NAMALWA (cell line): ENCODE results near the gene OBSCN.
"Not testable (repeated sequence)": the region's sequence is repeated elsewhere in the genome, so short reads cannot be mapped to it uniquely, and the experiment has no call there.

Experiments used
- DNase-seq: peaks from one replicate; pipeline ENCODE4 v3.0.0-alpha.2; 2015; ENCODE audit warnings: low spot score

OBSCN gene

DNA sequence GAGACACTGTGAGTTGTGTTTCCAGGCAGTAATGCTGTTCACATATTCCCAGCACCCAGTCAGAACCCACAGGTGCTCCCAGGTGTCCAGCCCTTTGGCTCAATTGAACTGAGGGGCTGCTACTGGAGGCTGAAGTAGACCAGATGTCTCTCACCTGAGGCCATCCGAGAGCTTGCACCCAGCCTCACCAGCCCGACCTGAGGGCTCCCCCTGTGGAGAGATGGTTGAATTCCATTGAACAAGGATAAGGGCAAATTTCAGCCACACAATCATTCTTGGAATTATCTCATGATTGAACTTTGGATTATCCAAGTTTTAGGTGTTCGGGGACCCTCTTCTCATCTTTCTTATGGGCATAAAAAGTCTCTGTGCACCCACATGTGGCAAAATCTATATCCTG, 52.1 kb downstream of the OBSCN start:
- no peak for DNase-seq

DNA sequence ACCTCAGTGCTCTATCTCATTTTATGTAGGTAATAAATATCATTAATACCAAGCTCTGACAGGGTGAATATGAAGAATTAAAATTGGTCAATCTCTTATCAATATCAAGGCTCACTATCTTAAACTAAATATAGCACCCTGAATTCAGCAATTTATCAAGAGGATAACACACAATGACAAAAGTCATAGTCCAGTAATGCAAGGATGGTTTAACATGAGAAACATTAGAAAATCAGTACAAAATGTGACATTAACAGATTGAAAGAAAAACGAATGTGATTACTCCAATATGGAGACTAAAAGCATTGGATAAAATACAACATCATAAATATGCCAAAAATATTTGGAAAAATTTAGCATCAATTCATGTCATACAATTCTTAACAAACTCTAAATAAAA, 53.9 kb downstream of the OBSCN start:
- no peak for DNase-seq

DNA sequence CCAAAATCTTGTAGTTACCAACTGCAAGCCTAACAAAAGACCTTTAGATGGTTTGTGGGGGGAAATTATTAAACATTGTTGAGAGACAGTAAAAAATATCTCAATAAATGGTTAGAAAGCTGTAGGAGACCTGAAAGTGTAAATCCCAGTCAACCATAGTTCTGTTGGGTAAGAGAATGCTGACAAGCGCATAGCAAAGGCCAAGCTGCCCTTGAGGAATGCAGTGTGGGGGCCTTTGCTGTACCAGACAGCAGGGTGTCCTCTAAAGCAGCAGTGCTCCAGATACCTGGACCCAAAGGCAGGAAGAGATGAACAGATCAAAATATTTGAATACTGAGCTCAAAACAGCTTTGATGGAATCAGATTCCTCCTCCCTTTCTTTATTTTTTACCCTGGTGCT, 54.6 kb downstream of the OBSCN start:
- DNase-seq = no peak

DNA sequence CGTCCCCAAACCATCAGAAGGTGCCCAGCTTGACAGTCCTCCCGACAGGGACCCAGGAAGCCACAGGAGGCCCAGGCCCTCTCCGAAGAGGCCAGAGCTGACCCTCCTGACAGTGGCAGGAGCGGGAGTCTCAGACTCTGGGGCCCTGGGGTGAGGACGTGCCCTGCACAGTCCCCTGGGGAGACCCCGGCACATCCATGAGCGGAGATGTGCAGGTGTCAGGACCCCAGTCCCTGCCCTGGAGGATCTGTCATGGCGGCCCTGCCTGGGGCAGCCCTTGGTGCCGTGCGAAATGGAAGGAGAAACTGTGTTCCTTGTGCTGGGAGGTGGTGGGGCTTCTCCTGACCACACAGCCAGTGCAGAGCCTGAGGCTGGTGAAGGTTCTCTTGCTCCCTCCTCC, 55.8 kb downstream of the OBSCN start:
- DNase-seq = no peak

DNA sequence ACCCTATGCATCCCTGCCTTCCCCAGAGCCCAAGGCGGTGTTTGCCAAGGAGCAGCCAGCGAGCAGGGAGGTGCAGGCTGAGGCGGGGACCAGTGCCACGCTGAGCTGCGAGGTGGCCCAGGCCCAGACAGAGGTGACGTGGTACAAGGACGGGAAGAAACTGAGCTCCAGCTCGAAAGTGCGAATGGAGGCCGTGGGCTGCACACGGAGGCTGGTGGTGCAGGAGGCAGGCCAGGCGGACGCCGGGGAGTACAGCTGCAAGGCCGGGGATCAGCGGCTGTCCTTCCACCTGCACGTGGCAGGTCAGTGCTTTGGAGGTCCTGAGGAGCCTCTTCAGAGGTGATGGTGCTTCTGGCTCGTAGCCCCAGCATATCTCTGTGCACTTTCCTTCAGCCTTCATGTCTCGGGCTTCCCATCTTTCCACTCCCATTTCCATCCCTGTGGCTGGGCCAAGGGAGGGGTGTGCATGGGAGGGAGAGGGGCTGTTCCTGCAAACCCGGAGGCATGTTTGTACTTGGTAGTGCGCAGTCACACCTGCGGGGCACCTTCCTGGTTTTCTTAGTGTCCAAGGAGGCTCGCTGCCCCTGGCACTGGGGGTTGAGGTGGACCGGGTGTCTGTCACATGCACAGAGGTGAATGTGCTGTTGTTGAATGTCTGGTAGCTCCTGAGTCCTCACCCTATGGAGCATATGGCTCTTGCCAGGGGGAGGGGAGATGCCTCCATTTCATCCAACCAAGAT, 56.4 kb downstream of the OBSCN start:
- DNase-seq = no peak

DNA sequence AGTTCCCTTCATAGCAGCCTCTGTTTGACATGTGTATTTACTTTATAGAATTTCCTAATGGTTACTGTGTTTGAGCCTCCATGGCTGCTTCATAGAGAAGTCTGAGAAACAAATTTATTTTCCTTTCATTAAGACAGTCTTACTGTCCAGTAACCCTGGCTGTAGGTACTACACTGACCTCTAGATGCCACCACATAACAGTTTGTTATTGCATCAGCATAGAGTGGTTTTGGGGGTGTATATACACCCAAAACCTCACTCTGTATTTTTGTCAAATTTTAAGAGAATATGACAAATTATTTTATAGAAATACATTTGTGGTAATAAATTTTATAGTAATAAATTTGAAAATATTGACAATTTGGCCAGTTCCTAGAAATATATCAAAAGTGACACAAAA, 57.3 kb downstream of the OBSCN start:
- no peak for DNase-seq

DNA sequence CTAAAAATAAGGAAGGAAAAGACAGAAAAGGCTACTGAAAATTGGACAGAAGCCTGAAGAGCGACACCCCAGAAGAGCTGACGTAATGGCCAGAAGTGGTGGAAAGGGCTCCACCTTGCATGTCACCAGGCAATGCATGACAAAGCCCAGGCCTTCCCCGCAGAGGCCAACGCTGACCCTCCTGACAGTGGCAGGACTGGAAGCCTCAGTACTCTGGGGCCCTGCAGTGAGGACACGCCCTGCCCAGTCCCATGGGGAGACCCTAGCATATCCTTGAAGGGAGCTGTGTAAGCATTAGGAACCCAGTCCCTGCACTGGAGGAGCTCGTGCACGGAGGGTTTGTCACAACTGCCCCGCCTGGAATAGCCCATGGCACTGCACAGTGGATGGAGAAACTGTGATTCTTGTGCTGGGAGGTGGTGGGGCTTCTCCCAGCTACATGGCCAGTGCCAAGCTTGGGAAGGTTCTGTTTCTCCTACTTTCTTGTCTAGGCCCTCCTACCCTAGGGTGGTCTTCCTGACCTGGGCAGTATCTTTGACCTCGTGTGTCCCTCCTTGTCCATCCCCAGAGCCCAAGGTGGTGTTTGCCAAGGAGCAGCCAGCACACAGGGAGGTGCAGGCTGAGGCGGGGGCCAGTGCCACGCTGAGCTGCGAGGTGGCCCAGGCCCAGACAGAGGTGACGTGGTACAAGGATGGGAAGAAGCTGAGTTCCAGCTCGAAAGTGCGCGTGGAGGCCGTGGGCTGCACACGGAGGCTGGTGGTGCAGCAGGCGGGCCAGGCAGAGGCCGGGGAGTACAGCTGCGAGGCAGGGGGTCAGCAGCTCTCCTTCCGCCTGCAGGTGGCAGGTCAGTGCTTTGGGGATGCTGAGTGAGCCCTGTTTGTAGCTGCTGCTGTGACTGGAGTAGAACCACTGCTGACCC, 60.4 kb downstream of the OBSCN start:
- DNase-seq = no peak

DNA sequence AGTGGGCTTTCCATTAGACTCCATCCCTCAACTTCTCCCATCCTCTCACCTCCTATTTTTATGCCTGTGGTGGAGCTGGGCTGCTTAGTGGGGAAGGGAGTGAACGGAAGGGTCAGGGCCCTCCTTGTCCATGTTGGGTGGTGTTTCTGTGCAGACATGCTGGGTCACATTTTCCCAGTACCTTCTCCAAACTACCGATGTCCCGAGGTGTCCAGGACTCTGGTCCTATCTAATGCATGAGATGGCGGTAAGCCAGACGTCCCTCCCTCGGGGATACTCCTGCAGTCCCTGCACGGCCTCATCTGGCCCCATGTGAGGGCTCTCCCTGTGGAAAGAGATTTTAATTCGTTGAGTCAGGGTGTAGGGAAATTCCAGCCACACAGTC, 61.0 kb downstream of the OBSCN start:
- no peak for DNase-seq

DNA sequence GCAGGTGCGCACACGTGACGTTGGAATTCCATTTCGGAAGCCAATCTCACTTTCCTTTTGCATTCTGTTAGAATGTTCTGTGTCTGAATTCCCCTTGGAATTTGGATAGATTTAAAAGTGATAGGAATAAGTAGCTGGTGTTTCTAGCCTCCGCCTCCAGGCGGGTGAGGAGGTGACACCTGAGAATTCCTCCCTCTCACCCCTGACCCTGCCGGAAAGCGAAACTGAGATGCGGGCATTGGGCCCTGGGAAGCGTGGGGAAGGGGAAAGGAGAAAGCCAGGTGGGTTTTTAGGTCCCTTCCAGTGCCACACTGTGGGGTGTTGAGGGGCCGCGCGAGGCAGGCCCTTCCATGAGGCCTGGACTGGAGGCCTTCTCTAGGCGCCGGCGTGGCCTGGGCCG, 61.6 kb downstream of the OBSCN start:
- DNase-seq = not testable (repeated sequence)

DNA sequence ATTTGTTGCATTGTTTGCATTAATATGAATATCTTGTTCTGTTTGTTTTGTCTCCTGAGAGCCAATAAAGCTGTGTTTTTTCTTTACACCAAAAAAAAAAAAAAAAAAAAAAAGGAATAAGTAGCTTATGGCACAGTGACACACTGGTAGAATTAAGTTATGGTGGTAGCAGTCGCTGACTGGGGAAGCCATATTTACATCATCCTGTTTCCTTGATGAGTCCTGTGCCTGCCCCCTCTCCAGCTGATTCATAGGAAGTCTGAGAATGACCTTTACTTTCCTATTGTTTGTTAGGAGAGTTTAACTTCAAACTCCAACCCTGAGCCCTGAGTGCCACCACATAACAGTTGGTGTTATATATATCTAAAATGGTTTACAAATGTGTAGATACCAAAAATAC, 62.2 kb downstream of the OBSCN start:
- no peak for DNase-seq

DNA sequence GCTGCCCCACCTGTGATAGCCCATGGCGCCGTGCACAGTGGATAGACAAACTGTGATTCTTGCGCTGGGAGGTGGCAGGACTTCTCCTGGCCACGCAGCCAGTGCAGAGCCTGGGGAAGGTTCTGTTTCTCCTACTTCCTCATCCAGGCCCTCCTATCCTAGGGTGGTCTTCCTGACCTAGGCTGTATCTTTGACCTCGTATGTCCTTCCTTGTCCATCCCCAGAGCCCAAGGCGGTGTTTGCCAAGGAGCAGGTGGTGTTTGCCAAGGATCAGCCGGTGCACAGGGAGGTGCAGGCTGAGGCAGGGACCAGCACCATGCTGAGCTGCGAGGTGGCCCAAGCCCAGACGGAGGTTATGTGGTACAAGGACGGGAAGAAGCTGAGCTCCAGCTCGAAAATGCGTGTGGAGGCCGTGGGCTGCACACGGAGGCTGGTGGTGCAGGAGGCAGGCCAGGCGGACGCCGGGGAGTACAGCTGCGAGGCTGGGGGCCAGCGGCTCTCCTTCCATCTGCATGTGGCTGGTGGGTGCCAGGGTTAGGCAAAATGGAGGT, 63.9 kb downstream of the OBSCN start:
- no peak for DNase-seq

DNA sequence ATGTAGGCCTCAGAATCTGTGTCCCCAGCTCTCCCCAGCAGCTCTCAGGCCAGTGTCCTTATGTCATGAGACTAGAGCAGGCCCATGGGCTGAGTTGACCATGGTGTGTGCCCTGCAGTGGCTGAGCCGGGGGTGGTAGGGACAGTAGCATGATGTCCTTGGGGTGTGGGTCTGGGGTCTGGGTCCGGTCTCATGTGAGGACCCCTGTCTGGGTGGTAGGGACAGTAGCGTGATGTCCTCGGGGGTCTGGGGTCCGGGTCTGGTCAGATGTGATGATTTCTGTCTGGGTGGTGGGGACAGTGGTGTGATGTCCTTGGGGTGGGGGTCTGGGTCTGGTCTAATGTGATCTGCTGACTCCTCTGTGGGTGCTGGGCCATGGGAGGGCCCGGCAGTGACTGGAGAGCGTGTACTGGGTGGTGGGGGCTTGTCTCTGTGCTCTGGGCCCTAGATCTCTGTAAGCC, 64.5 kb downstream of the OBSCN start:
- no peak for DNase-seq

DNA sequence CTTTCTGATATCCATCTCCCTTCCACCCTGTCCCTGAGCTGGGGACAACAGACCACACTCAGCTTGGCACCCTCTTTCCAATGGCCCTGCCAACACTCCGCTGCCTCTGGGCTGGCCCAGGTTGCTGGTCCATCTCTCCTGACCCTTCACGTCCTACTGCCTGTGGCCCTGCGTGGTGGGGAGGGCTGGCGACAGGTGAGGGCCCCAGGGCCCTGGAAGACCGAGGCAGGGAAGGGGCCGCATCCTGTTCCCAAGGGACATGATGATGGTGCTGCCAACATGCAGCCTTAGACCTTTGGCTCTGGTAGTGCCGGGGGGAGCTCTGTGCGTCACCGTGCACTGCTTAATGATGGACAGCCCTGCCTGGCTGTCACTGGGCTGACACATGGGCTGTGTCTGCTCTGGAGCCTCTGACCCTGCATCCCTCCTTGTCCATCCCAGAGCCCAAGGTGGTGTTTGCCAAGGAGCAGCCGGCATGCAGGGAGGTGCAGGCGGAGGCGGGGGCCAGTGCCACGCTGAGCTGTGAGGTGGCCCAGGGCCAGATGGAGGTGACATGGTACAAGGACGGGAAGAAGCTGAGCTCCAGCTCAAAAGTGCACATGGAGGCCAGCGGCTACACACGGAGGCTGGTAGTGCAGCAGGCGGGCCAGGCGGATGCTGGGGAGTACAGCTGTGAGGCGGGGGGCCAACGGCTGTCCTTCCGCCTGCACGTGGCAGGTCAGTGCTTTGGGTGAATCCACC, 65.2 kb downstream of the OBSCN start:
- no peak for DNase-seq

DNA sequence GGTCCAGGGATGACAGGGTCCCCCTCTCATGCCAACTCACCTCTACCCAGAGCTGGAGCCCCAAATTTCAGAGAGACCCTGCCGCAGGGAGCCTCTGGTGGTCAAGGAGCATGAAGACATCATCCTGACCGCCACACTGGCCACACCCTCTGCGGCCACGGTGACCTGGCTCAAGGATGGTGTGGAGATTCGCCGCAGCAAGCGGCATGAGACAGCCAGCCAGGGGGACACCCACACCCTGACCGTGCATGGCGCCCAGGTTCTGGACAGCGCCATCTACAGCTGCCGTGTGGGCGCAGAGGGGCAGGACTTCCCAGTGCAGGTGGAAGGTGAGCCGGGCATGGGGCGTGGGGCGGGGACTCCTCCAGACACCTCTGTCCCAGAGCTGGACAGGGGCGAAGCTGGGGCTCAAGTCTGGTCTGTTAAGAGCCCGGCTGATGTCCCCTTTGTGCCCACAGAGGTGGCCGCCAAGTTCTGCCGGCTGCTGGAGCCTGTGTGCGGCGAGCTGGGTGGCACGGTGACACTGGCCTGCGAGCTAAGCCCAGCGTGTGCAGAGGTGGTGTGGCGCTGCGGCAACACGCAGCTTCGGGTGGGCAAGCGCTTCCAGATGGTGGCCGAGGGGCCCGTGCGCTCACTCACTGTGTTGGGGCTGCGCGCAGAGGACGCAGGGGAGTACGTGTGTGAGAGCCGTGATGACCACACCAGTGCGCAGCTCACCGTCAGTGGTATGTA, 66.0 kb downstream of the OBSCN start:
- DNase-seq = no peak

DNA sequence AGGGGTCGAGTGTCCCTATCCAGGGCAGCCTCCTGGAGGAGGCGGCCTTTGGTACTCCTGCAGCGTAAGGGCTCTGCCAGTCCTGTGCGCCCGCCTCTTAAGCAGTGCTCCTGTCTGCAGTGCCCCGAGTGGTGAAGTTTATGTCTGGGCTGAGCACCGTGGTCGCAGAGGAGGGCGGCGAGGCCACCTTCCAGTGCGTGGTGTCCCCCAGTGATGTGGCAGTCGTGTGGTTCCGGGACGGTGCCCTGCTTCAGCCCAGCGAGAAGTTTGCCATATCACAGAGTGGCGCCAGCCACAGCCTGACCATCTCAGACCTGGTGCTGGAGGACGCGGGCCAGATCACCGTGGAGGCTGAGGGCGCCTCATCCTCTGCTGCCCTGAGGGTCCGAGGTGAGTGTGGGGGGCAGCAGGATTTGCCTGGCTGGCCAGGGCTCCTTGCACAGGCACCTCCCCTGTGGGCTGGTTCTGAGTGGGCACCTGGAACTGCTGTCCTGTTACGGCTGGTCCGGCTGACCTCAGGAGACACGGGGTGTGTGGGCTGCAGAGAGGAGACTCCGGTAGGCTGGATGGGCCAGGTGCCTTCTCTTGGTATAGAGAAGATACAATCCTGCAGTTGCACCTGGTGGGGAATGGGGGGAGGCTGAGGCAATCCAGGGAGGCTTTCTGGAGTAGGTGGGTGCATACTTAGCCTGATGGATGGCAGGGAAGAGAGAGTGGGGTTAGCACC, 66.8 kb downstream of the OBSCN start:
- DNase-seq = no peak

DNA sequence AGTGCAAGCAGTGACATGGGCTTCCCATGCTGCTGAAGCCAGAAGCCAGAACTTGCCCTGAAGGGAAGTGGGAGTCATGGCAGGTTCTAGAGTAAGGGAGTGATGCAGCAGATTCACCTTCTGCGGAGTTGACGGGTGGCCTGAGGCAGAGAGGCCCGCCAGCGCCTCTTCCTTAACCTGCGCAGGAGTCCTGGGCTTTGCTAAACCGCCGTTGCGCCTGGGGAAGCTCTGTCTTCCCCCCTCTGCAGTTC, 67.3 kb downstream of the OBSCN start:
- no peak for DNase-seq

DNA sequence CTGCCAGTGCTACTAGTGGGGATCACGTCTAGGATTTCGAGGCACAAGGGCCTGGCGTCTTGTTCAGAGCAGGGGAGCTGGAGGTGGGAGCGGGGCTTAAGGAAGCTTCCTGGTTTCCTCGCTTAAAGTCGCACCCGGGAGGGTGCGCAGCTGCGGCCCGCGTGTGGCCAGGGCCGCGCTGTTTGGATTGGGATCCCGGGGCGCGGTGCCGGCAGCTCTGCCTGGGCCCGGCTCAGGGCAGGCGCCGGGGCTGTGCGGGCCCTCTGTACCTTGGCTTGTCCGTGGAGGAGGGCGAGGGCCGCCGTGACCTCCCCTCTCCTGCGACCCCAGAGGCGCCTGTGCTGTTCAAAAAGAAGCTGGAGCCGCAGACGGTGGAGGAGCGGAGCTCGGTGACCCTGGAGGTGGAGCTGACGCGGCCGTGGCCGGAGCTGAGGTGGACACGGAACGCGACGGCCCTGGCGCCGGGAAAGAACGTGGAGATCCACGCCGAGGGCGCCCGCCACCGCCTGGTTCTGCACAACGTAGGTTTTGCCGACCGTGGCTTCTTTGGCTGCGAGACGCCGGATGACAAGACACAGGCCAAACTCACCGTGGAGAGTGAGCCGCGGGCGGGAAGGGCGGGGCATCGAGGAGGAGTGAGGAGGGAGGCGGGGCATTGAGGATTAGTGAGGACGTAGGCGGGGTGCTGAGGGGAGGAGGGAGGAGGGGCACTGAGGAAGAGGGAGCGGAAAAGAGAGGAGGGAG, 67.8 kb downstream of the OBSCN start:
- peak; percentile 91 for DNase-seq

DNA sequence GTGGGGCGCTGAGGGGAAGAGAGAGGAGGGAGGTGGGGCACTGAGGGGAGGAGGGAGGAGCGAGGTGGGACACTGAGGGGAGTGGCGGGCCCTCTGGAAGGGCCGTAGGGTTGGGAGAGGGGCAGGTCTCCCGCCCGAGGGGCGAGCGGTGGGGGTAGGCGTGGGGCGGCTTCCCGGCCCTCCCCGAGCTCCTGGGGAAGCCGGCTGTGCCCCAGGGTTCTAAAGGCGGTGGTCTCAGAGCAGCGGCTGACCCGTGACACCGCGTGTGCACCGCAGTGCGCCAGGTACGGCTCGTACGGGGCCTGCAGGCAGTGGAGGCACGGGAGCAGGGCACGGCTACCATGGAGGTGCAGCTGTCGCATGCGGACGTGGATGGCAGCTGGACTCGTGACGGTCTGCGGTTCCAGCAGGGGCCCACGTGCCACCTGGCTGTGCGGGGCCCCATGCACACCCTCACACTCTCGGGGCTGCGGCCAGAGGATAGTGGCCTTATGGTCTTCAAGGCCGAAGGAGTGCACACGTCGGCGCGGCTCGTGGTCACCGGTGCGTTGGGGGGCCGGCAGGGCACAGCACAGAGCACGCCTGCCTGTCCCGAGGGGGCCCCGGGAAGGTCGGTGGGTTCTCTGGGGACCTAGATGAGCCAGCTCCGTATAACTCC, 68.5 kb downstream of the OBSCN start:
- DNase-seq = peak; percentile 63

DNA sequence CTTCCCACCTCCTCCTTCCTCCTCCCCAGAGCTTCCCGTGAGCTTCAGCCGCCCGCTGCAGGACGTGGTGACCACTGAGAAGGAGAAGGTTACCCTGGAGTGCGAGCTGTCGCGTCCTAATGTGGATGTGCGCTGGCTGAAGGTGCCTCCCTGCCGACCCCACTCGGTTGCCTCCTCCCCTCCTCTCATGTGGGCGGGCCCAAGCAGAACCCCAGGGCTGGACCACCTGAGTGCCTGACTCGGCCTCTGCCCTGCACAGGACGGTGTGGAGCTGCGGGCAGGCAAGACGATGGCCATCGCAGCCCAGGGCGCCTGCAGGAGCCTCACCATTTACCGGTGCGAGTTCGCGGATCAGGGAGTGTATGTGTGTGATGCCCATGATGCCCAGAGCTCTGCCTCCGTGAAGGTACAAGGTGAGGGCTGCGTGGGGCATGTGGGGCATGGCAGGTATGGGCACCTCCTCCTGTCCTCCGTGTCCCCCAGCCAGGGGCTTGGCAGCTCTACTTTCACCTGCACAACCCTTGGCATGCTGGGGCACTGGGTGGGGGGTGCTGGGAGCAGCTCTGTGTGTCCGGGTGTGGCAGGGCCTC, 69.2 kb downstream of the OBSCN start:
- DNase-seq = no peak
